HepG2 (cell line): ENCODE measurements around the gene TELO2. TPM values are rescaled to one million over a fixed set of nuclear protein-coding genes. Genes with fewer than 3 reads are reported as not detected.
A peak's percentile ranks its signal among the peaks of the same experiment; 100 is the strongest.

Experiments used
- AGO2 ChIP-seq: fragments of 200-400 bp; formaldehyde crosslinking; optimal IDR thresholded peaks from 2 replicates; pipeline ENCODE3; 2017; ENCODE audit warnings: mild to moderate bottlenecking, low read depth, low read length, moderate library complexity
- CENPX ChIP-seq: sonication (generic); formaldehyde crosslinking; IDR thresholded peaks from 2 replicates; pipeline ENCODE4 v1.9.0; 2021; ENCODE audit warnings: mild to moderate bottlenecking, missing genetic modification reagents, moderate library complexity
- CREB1 ChIP-seq, 2 experiments: fragments of 450-650 bp in 1 of 2; IDR thresholded peaks; 2 replicates each; pipeline ENCODE4 v1.6.1; 2016 to 2017; ENCODE audit warnings: control low read depth in 1 of 2, mild to moderate bottlenecking in 1 of 2, missing compliant biosample characterization in 1 of 2, missing genetic modification characterization in 1 of 2
- CTCF ChIP-seq: sonication (generic); formaldehyde crosslinking; IDR thresholded peaks from 2 replicates; pipeline ENCODE4 v1.5.0; 2020; ENCODE audit warnings: mild to moderate bottlenecking, missing genetic modification reagents, moderate library complexity
- ELF1 ChIP-seq: sonication (generic); formaldehyde crosslinking; IDR thresholded peaks from 2 replicates; pipeline ENCODE4 v1.4.0; 2020; ENCODE audit warnings: missing genetic modification reagents
- FOXA3 ChIP-seq: IDR thresholded peaks from 2 replicates; pipeline ENCODE4 v1.6.1; 2016; ENCODE audit warnings: missing genetic modification reagents, missing compliant biosample characterization
- GFI1 ChIP-seq: sonication (generic); formaldehyde crosslinking; IDR thresholded peaks from 2 replicates; pipeline ENCODE4 v1.5.0; 2020; ENCODE audit warnings: missing genetic modification reagents, mild to moderate bottlenecking, borderline replicate concordance
- KMT2A ChIP-seq: sonication (generic); formaldehyde crosslinking; IDR thresholded peaks from 2 replicates; pipeline ENCODE4 v1.4.0; 2020; ENCODE audit warnings: missing genetic modification reagents
- MAF1 ChIP-seq: sonication (generic); formaldehyde crosslinking; IDR thresholded peaks from 2 replicates; pipeline ENCODE4 v1.5.0; 2020; ENCODE audit warnings: missing genetic modification reagents, borderline replicate concordance
- MAX ChIP-seq: IDR thresholded peaks from 2 replicates; pipeline ENCODE4 v1.6.1; 2012; ENCODE audit warnings: inconsistent platforms
- MIER2 ChIP-seq: IDR thresholded peaks from 2 replicates; pipeline ENCODE4 v1.6.1; 2016; ENCODE audit warnings: missing biosample characterization, missing genetic modification reagents
- RBFOX2 ChIP-seq: fragments of 200-400 bp; formaldehyde crosslinking; IDR thresholded peaks from 2 replicates; pipeline ENCODE4 v1.6.1; 2017; ENCODE audit warnings: low read depth, mild to moderate bottlenecking, low read length
- RCOR2 ChIP-seq: IDR thresholded peaks from 2 replicates; pipeline ENCODE4 v1.6.1; 2016; ENCODE audit warnings: missing biosample characterization, missing genetic modification reagents
- SAP130 ChIP-seq: IDR thresholded peaks from 2 replicates; pipeline ENCODE4 v1.6.1; 2016; ENCODE audit warnings: low read depth
- SIN3A ChIP-seq: IDR thresholded peaks from 2 replicates; pipeline ENCODE4 v1.6.1; 2011; ENCODE audit warnings: low read depth, mild to moderate bottlenecking, control low read depth, low read length, borderline replicate concordance
- SP140L ChIP-seq: sonication (generic); formaldehyde crosslinking; IDR thresholded peaks from 2 replicates; pipeline ENCODE4 v1.4.0; 2020; ENCODE audit warnings: missing genetic modification reagents, borderline replicate concordance
- STAG1 ChIP-seq: sonication (generic); formaldehyde crosslinking; IDR thresholded peaks from 2 replicates; pipeline ENCODE4 v1.4.0; 2020; ENCODE audit warnings: missing genetic modification reagents
- YY1 ChIP-seq: IDR thresholded peaks from 2 replicates; pipeline ENCODE4 v1.6.1; 2011; ENCODE audit warnings: low read length, low read depth, moderate library complexity, mild to moderate bottlenecking; ENCODE audit not compliant: insufficient read depth, insufficient replicate concordance
- ZBTB3 ChIP-seq: sonication (generic); formaldehyde crosslinking; IDR thresholded peaks from 2 replicates; pipeline ENCODE4 v1.4.0; 2020; ENCODE audit warnings: low read depth, mild to moderate bottlenecking, moderate library complexity, missing genetic modification reagents, borderline replicate concordance
- ZBTB38 ChIP-seq: sonication (generic); formaldehyde crosslinking; IDR thresholded peaks from 2 replicates; pipeline ENCODE4 v1.5.1; 2020; ENCODE audit warnings: mild to moderate bottlenecking, missing genetic modification reagents
- ZFX ChIP-seq: sonication (generic); formaldehyde crosslinking; IDR thresholded peaks from 2 replicates; pipeline ENCODE4 v1.4.0; 2020; ENCODE audit warnings: mild to moderate bottlenecking, low read depth, missing genetic modification reagents, moderate library complexity
- ZNF256 ChIP-seq: sonication (generic); formaldehyde crosslinking; conservative IDR thresholded peaks from 2 replicates; pipeline ENCODE4 v1.4.0; 2020; ENCODE audit warnings: missing genetic modification reagents
- ZNF317 ChIP-seq: sonication (generic); formaldehyde crosslinking; IDR thresholded peaks from 2 replicates; pipeline ENCODE4 v1.5.0; 2020; ENCODE audit warnings: mild to moderate bottlenecking, missing genetic modification reagents
- ZNF326 ChIP-seq: sonication (generic); formaldehyde crosslinking; IDR thresholded peaks from 2 replicates; pipeline ENCODE4 v1.4.0; 2020; ENCODE audit warnings: missing genetic modification reagents, borderline replicate concordance
- ZNF784 ChIP-seq: sonication (generic); formaldehyde crosslinking; IDR thresholded peaks from 2 replicates; pipeline ENCODE4 v1.5.1; 2020; ENCODE audit warnings: missing genetic modification reagents, mild to moderate bottlenecking, borderline replicate concordance
- polyA plus RNA-seq, 8 experiments: library from polyadenylated mRNA; depleted of rRNA in 3 of 8; stranded (reverse) in 7 of 8; unstranded in 1 of 8; fragments of >200 nt; fragmentation: Illumina TruSeq in 4 of 8; extraction: Trizol in 4 of 8; gene quantifications; 2 replicates each; pipeline versions ENCODE4 v1.2.1 to v1.2.3, GENCODE V29; 2011 to 2016; ENCODE audit warnings: low read depth in 4 of 8, missing spikeins in 1 of 8, mixed read lengths in 1 of 8; ENCODE audit not compliant: insufficient read depth in 1 of 8
- total RNA-seq, 5 experiments: library from RNA; depleted of rRNA; stranded (reverse); fragments of >200 nt; fragmentation: Illumina TruSeq; extraction: Trizol; gene quantifications; 2 replicates each; pipeline ENCODE4 v1.2.3, GENCODE V29; 2016; ENCODE audit warnings: low read depth in 1 of 5
- TF ChIP-seq, protein P1 (sequence below): sonication (generic); formaldehyde crosslinking; IDR thresholded peaks from 2 replicates; pipeline ENCODE4 v1.4.0; 2020; ENCODE audit warnings: missing genetic modification reagents

Gene TELO2
- total and polyA plus RNA-seq, 2 of the 13 experiments (the other 11 are each of a cell fraction or from before 2014, with no cell fraction given): 10.1 to 17.9 TPM

- peak; percentile 34 for TF ChIP-seq YY1
- TF ChIP-seq ZNF256 (CRISPR knock-in tag): no peak
- no peak for TF ChIP-seq CENPX (CRISPR knock-in tag)
- no peak for TF ChIP-seq ZNF784 (CRISPR knock-in tag)
- TF ChIP-seq FOXA3 (CRISPR knock-in tag): no peak
- peak; percentile 54; the same call in 1 of the 2 replicates for TF ChIP-seq SAP130 (CRISPR knock-in tag)
- 0 out of 2 replicates have a peak, but pooled peaks have one; percentile 24 for TF ChIP-seq KMT2A (CRISPR knock-in tag)
- peak; percentile 76 for TF ChIP-seq STAG1 (CRISPR knock-in tag)
- TF ChIP-seq ZFX (CRISPR knock-in tag): peak; percentile 41; the same call in 1 of the 2 replicates
- peak; percentile 84 for TF ChIP-seq CTCF
- TF ChIP-seq ZBTB38 (CRISPR knock-in tag): peak; percentile 80
- TF ChIP-seq SIN3A: peak; percentile 53; the same call in 1 of the 2 replicates
- TF ChIP-seq, protein P1, sequence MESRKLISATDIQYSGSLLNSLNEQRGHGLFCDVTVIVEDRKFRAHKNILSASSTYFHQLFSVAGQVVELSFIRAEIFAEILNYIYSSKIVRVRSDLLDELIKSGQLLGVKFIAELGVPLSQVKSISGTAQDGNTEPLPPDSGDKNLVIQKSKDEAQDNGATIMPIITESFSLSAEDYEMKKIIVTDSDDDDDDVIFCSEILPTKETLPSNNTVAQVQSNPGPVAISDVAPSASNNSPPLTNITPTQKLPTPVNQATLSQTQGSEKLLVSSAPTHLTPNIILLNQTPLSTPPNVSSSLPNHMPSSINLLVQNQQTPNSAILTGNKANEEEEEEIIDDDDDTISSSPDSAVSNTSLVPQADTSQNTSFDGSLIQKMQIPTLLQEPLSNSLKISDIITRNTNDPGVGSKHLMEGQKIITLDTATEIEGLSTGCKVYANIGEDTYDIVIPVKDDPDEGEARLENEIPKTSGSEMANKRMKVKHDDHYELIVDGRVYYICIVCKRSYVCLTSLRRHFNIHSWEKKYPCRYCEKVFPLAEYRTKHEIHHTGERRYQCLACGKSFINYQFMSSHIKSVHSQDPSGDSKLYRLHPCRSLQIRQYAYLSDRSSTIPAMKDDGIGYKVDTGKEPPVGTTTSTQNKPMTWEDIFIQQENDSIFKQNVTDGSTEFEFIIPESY (CRISPR knock-in tag): peak; percentile 33; the same call in 1 of the 2 replicates
- TF ChIP-seq ZNF326 (CRISPR knock-in tag): no peak
- no peak for TF ChIP-seq RBFOX2
- no peak for TF ChIP-seq MAF1
- no peak for TF ChIP-seq ZBTB3 (CRISPR knock-in tag)
- no peak for TF ChIP-seq RCOR2 (CRISPR knock-in tag)
- TF ChIP-seq AGO2: no peak
- TF ChIP-seq CREB1 (IDR thresholded peaks at IDR 0.05): no peak
- TF ChIP-seq CREB1 (CRISPR knock-in tag; IDR thresholded peaks at IDR 0.05): no peak
- no peak for TF ChIP-seq MIER2 (CRISPR knock-in tag)
- peak; percentile 35; the same call in 1 of the 2 replicates for TF ChIP-seq ELF1 (CRISPR knock-in tag)
- peak; percentile 19; the same call in 1 of the 2 replicates for TF ChIP-seq MAX
- no peak for TF ChIP-seq GFI1 (CRISPR knock-in tag)
- TF ChIP-seq ZNF317 (CRISPR knock-in tag): no peak
- no peak for TF ChIP-seq SP140L (CRISPR knock-in tag)
Observed at GRCh38 chr16:1494129-1494640, 1.0 kb downstream of the TELO2 start (continued).
